H1 (cell line): ENCODE results near the gene TNS1. TPM values are rescaled to one million over a fixed set of nuclear protein-coding genes. Genes with fewer than 3 reads are reported as not detected.

ENCODE experiments used
- CTCF ChIA-PET: fragments of 300-600 bp; sonication (Branson Sonifier 250); formaldehyde crosslinking; loops from one replicate; lab custom pipeline; 2021; ENCODE audit not compliant: partially characterized antibody; lab: Charles Lee
- POLR2A ChIA-PET: fragments of 300-600 bp; sonication (Branson Sonifier 250); formaldehyde crosslinking; loops from one replicate; lab custom pipeline; 2021; ENCODE audit warnings: inconsistent platforms; ENCODE audit not compliant: partially characterized antibody; lab: Charles Lee
- DNase-seq, 2 experiments: peaks; one replicate each; pipeline versions ENCODE4 v3.0.0 to v3.0.0-alpha.2; 2010 to 2022; ENCODE audit warnings: low spot score in 2 of 2, low read depth in 1 of 2, mixed read lengths in 1 of 2
- FAIRE-seq: peaks from 2 replicates; lab custom pipeline; 2011; peaks lifted over from hg19 to GRCh38; lab: Jason Lieb, UNC
- H2AFZ ChIP-seq: 2 replicates; pipeline ENCODE4 v1.8.1; 2012; ENCODE audit warnings: low read length, inconsistent platforms
- H2AK5ac ChIP-seq: 2 replicates; pipeline ENCODE4 v1.6.1; 2013; ENCODE audit warnings: low read depth, low read length
- H2BK120ac ChIP-seq: replicated peaks from 2 replicates; pipeline ENCODE3; 2013; ENCODE audit warnings: low read depth, low read length, inconsistent platforms
- H2BK12ac ChIP-seq: 2 replicates; pipeline ENCODE4 v1.6.1; 2013; ENCODE audit warnings: low read depth, low read length
- H2BK15ac ChIP-seq: 2 replicates; pipeline ENCODE4 v1.6.1; 2013; ENCODE audit warnings: low read length
- H2BK20ac ChIP-seq: 2 replicates; pipeline ENCODE4 v1.6.1; 2013; ENCODE audit warnings: low read length
- H2BK5ac ChIP-seq: 2 replicates; pipeline ENCODE4 v1.6.1; 2013; ENCODE audit warnings: low read depth, low read length
- H3K14ac ChIP-seq: 2 replicates; pipeline ENCODE4 v1.6.1; 2013; ENCODE audit warnings: inconsistent platforms; ENCODE audit not compliant: insufficient read length
- H3K18ac ChIP-seq: 2 replicates; pipeline ENCODE4 v1.6.1; 2013; ENCODE audit warnings: low read length; ENCODE audit errors: extremely low read depth
- H3K23ac ChIP-seq: 2 replicates; pipeline ENCODE4 v1.6.1; 2013; ENCODE audit warnings: inconsistent platforms; ENCODE audit not compliant: insufficient read length
- H3K23me2 ChIP-seq: 2 replicates; pipeline ENCODE4 v1.6.1; 2013; ENCODE audit warnings: low read depth, low read length
- H3K27ac ChIP-seq: 2 replicates; pipeline ENCODE4 v1.6.1; 2011; ENCODE audit warnings: low read depth, low read length, inconsistent platforms
- H3K27me3 ChIP-seq, 4 experiments: replicated peaks in 1 of 4; 1 replicate in 1 of 4; 2 replicates in 3 of 4; pipeline versions ENCODE4 v1.6.1 to v1.8.1; 2011 to 2013; ENCODE audit warnings: low read length in 3 of 4, mild to moderate bottlenecking in 3 of 4, inconsistent platforms in 2 of 4, mixed read lengths in 2 of 4, moderate library complexity in 1 of 4; ENCODE audit not compliant: control insufficient read depth in 3 of 4, insufficient read depth in 3 of 4; ENCODE audit errors: extremely low read depth in 1 of 4
- H3K36me3 ChIP-seq, 4 experiments: 2 replicates each; pipeline versions ENCODE4 v1.6.1 to v1.8.1; 2011 to 2013; ENCODE audit warnings: mild to moderate bottlenecking in 4 of 4, low read length in 3 of 4, moderate library complexity in 2 of 4, control low read depth in 1 of 4, inconsistent platforms in 1 of 4; ENCODE audit not compliant: insufficient read depth in 4 of 4, control insufficient read depth in 2 of 4
- H3K4ac ChIP-seq: replicated peaks from 2 replicates; pipeline ENCODE3; 2013; ENCODE audit warnings: low read length, low read depth, mixed read lengths, inconsistent platforms; ENCODE audit not compliant: insufficient read length
- H3K4me1 ChIP-seq, 4 experiments: replicated peaks in 1 of 4; 1 replicate in 1 of 4; 2 replicates in 3 of 4; pipeline versions ENCODE4 v1.6.1 to v1.8.1; 2011 to 2013; ENCODE audit warnings: low read length in 3 of 4, inconsistent platforms in 2 of 4, mixed read lengths in 1 of 4; ENCODE audit not compliant: insufficient read depth in 4 of 4, control insufficient read depth in 3 of 4
- H3K4me2 ChIP-seq, 2 experiments: 2 replicates each; pipeline versions ENCODE4 v1.6.1 to v1.8.1; 2011 to 2013; ENCODE audit warnings: low read depth in 2 of 2, low read length in 2 of 2, control low read depth in 1 of 2, inconsistent platforms in 1 of 2, mild to moderate bottlenecking in 1 of 2; ENCODE audit not compliant: insufficient read depth in 1 of 2
- H3K4me3 ChIP-seq, 4 experiments: fragments of 200-600, 300-600 bp in 1 of 4; sonication (generic), shearing (Covaris generic), sonication (Bioruptor Twin) in 1 of 4; 2 replicates each; pipeline versions ENCODE4 v1.5.1 to v1.8.1; 2011 to 2016; ENCODE audit warnings: low read length in 4 of 4, low read depth in 3 of 4, control low read depth in 2 of 4, inconsistent platforms in 2 of 4, mild to moderate bottlenecking in 2 of 4, mixed read lengths in 1 of 4, moderate library complexity in 1 of 4; ENCODE audit not compliant: insufficient read depth in 2 of 4; ENCODE audit errors: extremely low read depth in 1 of 4
- H3K56ac ChIP-seq: replicated peaks from 2 replicates; pipeline ENCODE3; 2013; ENCODE audit warnings: low read depth, mild to moderate bottlenecking, mixed read lengths, low read length, inconsistent platforms; ENCODE audit not compliant: insufficient read length
- H3K79me1 ChIP-seq: 2 replicates; pipeline ENCODE4 v1.6.1; 2013; ENCODE audit warnings: low read depth, low read length, control low read depth
- H3K79me2 ChIP-seq, 2 experiments: 2 replicates each; pipeline versions ENCODE4 v1.6.1 to v1.8.1; 2012 to 2013; ENCODE audit warnings: low read length in 2 of 2, mild to moderate bottlenecking in 2 of 2, inconsistent platforms in 1 of 2; ENCODE audit not compliant: insufficient read depth in 2 of 2, control insufficient read depth in 1 of 2
- H3K9ac ChIP-seq, 4 experiments: replicated peaks in 1 of 4; 1 replicate in 1 of 4; 2 replicates in 3 of 4; pipeline versions ENCODE4 v1.6.1 to v1.8.1; 2011 to 2013; ENCODE audit warnings: low read depth in 3 of 4, low read length in 3 of 4, control low read depth in 2 of 4, mild to moderate bottlenecking in 2 of 4, moderate library complexity in 2 of 4, inconsistent platforms in 1 of 4; ENCODE audit errors: extremely low read depth in 1 of 4
- H3K9me3 ChIP-seq, 2 experiments: 2 replicates each; pipeline versions ENCODE4 v1.6.1 to v1.8.1; 2012 to 2013; ENCODE audit warnings: mild to moderate bottlenecking in 2 of 2, moderate library complexity in 2 of 2, control low read depth in 1 of 2, inconsistent platforms in 1 of 2, low read depth in 1 of 2, low read length in 1 of 2, mixed read lengths in 1 of 2; ENCODE audit not compliant: insufficient read depth in 2 of 2
- H4K20me1 ChIP-seq, 2 experiments: replicated peaks in 1 of 2; 2 replicates each; pipeline versions ENCODE3 to v1.8.1; 2011 to 2013; ENCODE audit warnings: inconsistent platforms in 2 of 2, low read length in 2 of 2, mild to moderate bottlenecking in 1 of 2; ENCODE audit not compliant: insufficient read depth in 2 of 2, control insufficient read depth in 1 of 2
- H4K5ac ChIP-seq: 2 replicates; pipeline ENCODE4 v1.6.1; 2013; ENCODE audit warnings: low read length, low read depth, mixed read lengths, inconsistent platforms; ENCODE audit not compliant: insufficient read length
- H4K8ac ChIP-seq: 2 replicates; pipeline ENCODE4 v1.8.0; 2013; ENCODE audit warnings: mild to moderate bottlenecking, moderate library complexity, low read length, inconsistent platforms; ENCODE audit not compliant: insufficient read depth; ENCODE audit errors: extremely low read depth
- H4K91ac ChIP-seq: replicated peaks from 2 replicates; pipeline ENCODE3; 2013; ENCODE audit warnings: low read length, mixed read lengths, inconsistent platforms; ENCODE audit not compliant: insufficient read length
- CEBPB ChIP-seq: IDR thresholded peaks from 2 replicates; pipeline ENCODE4 v1.6.1; 2012; ENCODE audit warnings: low read depth, low read length
- E2F6 ChIP-seq: IDR thresholded peaks from 2 replicates; pipeline ENCODE4 v1.6.1; 2012; ENCODE audit warnings: inconsistent platforms
- FOSL1 ChIP-seq: IDR thresholded peaks from 2 replicates; pipeline ENCODE4 v1.6.1; 2011; ENCODE audit warnings: mild to moderate bottlenecking, low read depth, low read length, moderate library complexity; ENCODE audit not compliant: insufficient read depth
- GABPA ChIP-seq: IDR thresholded peaks from 2 replicates; pipeline ENCODE4 v1.6.1; 2011; ENCODE audit warnings: mild to moderate bottlenecking, low read length, moderate library complexity, borderline replicate concordance; ENCODE audit not compliant: insufficient read depth
- GTF2F1 ChIP-seq: IDR thresholded peaks from 2 replicates; pipeline ENCODE4 v1.6.1; 2012; ENCODE audit warnings: low read depth, low read length, improper control_type of control experiment, borderline replicate concordance
- HDAC2 ChIP-seq, 2 experiments: fragments of 300-600 bp in 1 of 2; sonication (generic) in 1 of 2; IDR thresholded peaks; 2 replicates each; pipeline ENCODE4 v1.6.1; 2011 to 2012; ENCODE audit warnings: low read depth in 2 of 2, low read length in 2 of 2, mild to moderate bottlenecking in 2 of 2, moderate library complexity in 2 of 2, borderline replicate concordance in 1 of 2, inconsistent platforms in 1 of 2
- NANOG ChIP-seq: IDR thresholded peaks from 2 replicates; pipeline ENCODE4 v1.6.1; 2011; ENCODE audit warnings: low read length, low read depth, mild to moderate bottlenecking, inconsistent platforms; ENCODE audit not compliant: insufficient read depth, poor library complexity, severe bottlenecking
- RXRA ChIP-seq: IDR thresholded peaks from 2 replicates; pipeline ENCODE4 v1.6.1; 2011; ENCODE audit warnings: low read depth, mild to moderate bottlenecking, low read length, moderate library complexity; ENCODE audit not compliant: insufficient read depth
- SIRT6 ChIP-seq: IDR thresholded peaks from one replicate; pipeline ENCODE4 v1.7.1; 2012; ENCODE audit warnings: low read length, inconsistent platforms
- SIX5 ChIP-seq: IDR thresholded peaks from 2 replicates; pipeline ENCODE4 v1.6.1; 2011; ENCODE audit warnings: mild to moderate bottlenecking, low read depth, low read length
- polyA plus RNA-seq, 7 experiments: library from polyadenylated mRNA; depleted of rRNA in 3 of 7; stranded (reverse) in 5 of 7; unstranded in 2 of 7; fragments of >200 nt in 5 of 7; fragments of 200-250 nt in 2 of 7; gene quantifications; 1 replicate in 5 of 7; 2 replicates in 1 of 7; 4 replicates in 1 of 7; pipeline versions ENCODE4 v1.2.1 to v1.2.3, GENCODE V29; 2011 to 2013; ENCODE audit warnings: missing spikeins in 2 of 7, mixed read lengths in 2 of 7
- total RNA-seq: library from RNA; stranded (reverse); fragmentation: NEBNext Ultra II Directional; extraction: Animal tissue kit (Norgen Biotek cat#: 25700); gene quantifications from 2 replicates; pipeline ENCODE4 v1.2.1, GENCODE V29; 2021

The TNS1 gene
- total and polyA plus RNA-seq, 2 of the 8 experiments (the other 6 are each of a cell fraction or from before 2014, with no cell fraction given): 1.5 to 5.1 TPM

GRCh38 chr2:217773539-217773938 is 229.3 kb downstream of the TNS1 start:
- no peak overlapping the region for H3K14ac ChIP-seq
- no peaks in the 10 kb centered on the region for H3K79me2 ChIP-seq
- no peak overlapping the region for H2BK12ac ChIP-seq
- H3K27me3 ChIP-seq: no peaks in the 10 kb centered on the region; a peak in 1 of 7 replicates
- H4K91ac ChIP-seq: no peak overlapping the region
- H3K23me2 ChIP-seq: no peaks in the 10 kb centered on the region
- no peak overlapping the region for H3K18ac ChIP-seq
- POLR2A ChIA-PET: no interaction called here
- no peak overlapping the region for H2BK20ac ChIP-seq
- DNase-seq (no peak), FAIRE-seq (no peak)
- H2BK15ac ChIP-seq: no peak overlapping the region
- no peak overlapping the region for H3K23ac ChIP-seq
- H3K4me2 ChIP-seq: no peak overlapping the region
- no peak overlapping the region for H3K27ac ChIP-seq
- H4K5ac ChIP-seq: no peak overlapping the region
- CTCF ChIA-PET: interaction anchor here (0.9 to 6.7 kb wide), 2 partner anchors 8 to 12 kb away, joined by 3 to 48 read pairs; no protein-coding TSS in a partner anchor
- H3K36me3 ChIP-seq: no peaks in the 10 kb centered on the region
- no peak overlapping the region for H2AFZ ChIP-seq
- no peak overlapping the region for H3K4me3 ChIP-seq
- no peak for TF ChIP-seq HDAC2 (IDR thresholded peaks at IDR 0.05; ENCODE audit: borderline replicate concordance in 1 of 2, low read depth in 2 of 2, low read length in 2 of 2)
- TF ChIP-seq GABPA: no peak
- no peak for TF ChIP-seq SIX5
- TF ChIP-seq NANOG: no peak
- no peak for TF ChIP-seq SIRT6
- no peak for TF ChIP-seq RXRA
- no peak for TF ChIP-seq FOSL1
- TF ChIP-seq GTF2F1: no peak
- no peak for TF ChIP-seq CEBPB
- TF ChIP-seq E2F6: no peak
- TF ChIP-seq, all 59 proteins: peak for 0
- Histone ChIP-seq H2BK120ac (no peak overlapping the region), H3K9ac (no peak overlapping the region), H3K56ac (no peak overlapping the region), H4K8ac (no peak overlapping the region), H2BK5ac (no peak overlapping the region), H2AK5ac (no peak overlapping the region), H4K20me1 (no peaks in the 10 kb centered on the region), H3K9me3 (no peaks in the 10 kb centered on the region), H3K4me1 (no peaks in the 10 kb centered on the region), H3K4ac (no peak overlapping the region), H3K79me1 (no peaks in the 10 kb centered on the region)
